Activated T-cell treated with anti-CD3 and anti-CD28 coated beads, Interleukin-2, amount 50 U/mL, for 4 hours (primary cell): ENCODE data around the gene WDR41. TPM values are rescaled to one million over a fixed set of nuclear protein-coding genes. Genes with fewer than 3 reads are reported as not detected.
A peak's percentile ranks its signal among the peaks of the same experiment; 100 is the strongest.

Experiments
- ATAC-seq, 2 donors: fragments of 200-7000 bp; cut with Tn5 transposase; one replicate each; pipeline ENCODE4 v1.10.0; 2021
- DNase-seq: peaks from one replicate; pipeline ENCODE4 v3.0.0-alpha.2; 2020
- H3K27me3 Mint-ChIP-seq: one replicate; pipeline ENCODE4 v1.8.0; 2021; ENCODE audit warnings: low read depth, mixed read lengths
- H3K36me3 Mint-ChIP-seq: one replicate; pipeline ENCODE4 v1.8.0; 2022; ENCODE audit warnings: mixed read lengths; ENCODE audit not compliant: insufficient read depth
- H3K4me1 Mint-ChIP-seq: one replicate; pipeline ENCODE4 v1.8.0; 2021; ENCODE audit warnings: low read depth, mixed read lengths
- H3K4me3 Mint-ChIP-seq: one replicate; pipeline ENCODE4 v1.8.0; 2021; ENCODE audit warnings: mild to moderate bottlenecking, moderate library complexity, mixed read lengths
- H3K9me3 Mint-ChIP-seq: one replicate; pipeline ENCODE4 v1.8.0; 2021; ENCODE audit warnings: mixed read lengths
- total RNA-seq, 3 donors: library from RNA; stranded (reverse); gene quantifications; one replicate each; pipeline ENCODE4 v1.2.1, GENCODE V29; 2021

The WDR41 gene
- total RNA-seq, 3 donors from 2014 or later = 11.5 to 17.9 (median 12.8) TPM

- ATAC-seq (no peak), DNase-seq (no peak)
- no peaks in the 10 kb centered on the region for H3K4me1 Mint-ChIP-seq
- H3K27me3 Mint-ChIP-seq = no peaks in the 10 kb centered on the region
- H3K36me3 Mint-ChIP-seq = peaks cover 18% of the 10 kb centered on the region
- H3K4me3 Mint-ChIP-seq = no peak overlapping the region
- no peaks in the 10 kb centered on the region for H3K9me3 Mint-ChIP-seq
Observed at GRCh38 chr5:77428526-77428925, 63.6 kb downstream of the WDR41 start.

- Mint-ChIP-seq H3K4me3 (no peak overlapping the region), H3K9me3 (peaks cover 3% of the 10 kb centered on the region), H3K27me3 (no peaks in the 10 kb centered on the region), H3K36me3 (peaks cover 14% of the 10 kb centered on the region), H3K4me1 (no peaks in the 10 kb centered on the region)
- ATAC-seq = no peak
- DNase-seq = no peak
Observed at GRCh38 chr5:77427998-77428397, 64.1 kb downstream of the WDR41 start.

- peaks cover 9% of the 10 kb centered on the region for H3K9me3 Mint-ChIP-seq
- DNase-seq (no peak), ATAC-seq (no peak)
- peaks cover 12% of the 10 kb centered on the region for H3K36me3 Mint-ChIP-seq
- H3K4me1 Mint-ChIP-seq = no peaks in the 10 kb centered on the region
- no peak overlapping the region for H3K4me3 Mint-ChIP-seq
- no peaks in the 10 kb centered on the region for H3K27me3 Mint-ChIP-seq
Observed at GRCh38 chr5:77426670-77427069, 65.4 kb downstream of the WDR41 start.

- DNase-seq (no peak), ATAC-seq (no peak)
- H3K9me3 Mint-ChIP-seq = peaks cover 9% of the 10 kb centered on the region
- H3K36me3 Mint-ChIP-seq = peaks cover 12% of the 10 kb centered on the region
- no peaks in the 10 kb centered on the region for H3K4me1 Mint-ChIP-seq
- H3K27me3 Mint-ChIP-seq = no peaks in the 10 kb centered on the region
- no peak overlapping the region for H3K4me3 Mint-ChIP-seq
Observed at GRCh38 chr5:77425998-77426659, 66.0 kb downstream of the WDR41 start.

- Mint-ChIP-seq H3K4me3 (no peak overlapping the region), H3K9me3 (peaks cover 9% of the 10 kb centered on the region), H3K36me3 (peaks cover 12% of the 10 kb centered on the region), H3K4me1 (no peaks in the 10 kb centered on the region), H3K27me3 (no peaks in the 10 kb centered on the region)
- no peak for DNase-seq
- no peak for ATAC-seq
Observed at GRCh38 chr5:77425420-77425819, 66.7 kb downstream of the WDR41 start.

GRCh38 chr5:77424921-77425320 is 67.2 kb downstream of the WDR41 start:
- ATAC-seq = no peak
- DNase-seq = no peak
- peaks cover 10% of the 10 kb centered on the region for H3K36me3 Mint-ChIP-seq
- no peaks in the 10 kb centered on the region for H3K4me1 Mint-ChIP-seq
- peaks cover 9% of the 10 kb centered on the region for H3K9me3 Mint-ChIP-seq
- H3K27me3 Mint-ChIP-seq = peaks cover 1% of the 10 kb centered on the region
- H3K4me3 Mint-ChIP-seq = no peak overlapping the region

GRCh38 chr5:77423022-77423750 is 68.9 kb downstream of the WDR41 start:
- H3K4me1 Mint-ChIP-seq = no peaks in the 10 kb centered on the region
- H3K9me3 Mint-ChIP-seq = peaks cover 9% of the 10 kb centered on the region
- H3K27me3 Mint-ChIP-seq = peaks cover 5% of the 10 kb centered on the region
- no peak for DNase-seq
- peaks cover 6% of the 10 kb centered on the region for H3K36me3 Mint-ChIP-seq
- no peak for ATAC-seq
- no peak overlapping the region for H3K4me3 Mint-ChIP-seq

GRCh38 chr5:77420940-77421339 is 71.2 kb downstream of the WDR41 start:
- Mint-ChIP-seq H3K4me3 (no peak overlapping the region), H3K4me1 (no peaks in the 10 kb centered on the region), H3K9me3 (peaks cover 9% of the 10 kb centered on the region), H3K36me3 (peaks cover 2% of the 10 kb centered on the region), H3K27me3 (peaks cover 15% of the 10 kb centered on the region)
- no peak for ATAC-seq
- DNase-seq = no peak

- no peaks in the 10 kb centered on the region for H3K4me1 Mint-ChIP-seq
- H3K36me3 Mint-ChIP-seq = no peaks in the 10 kb centered on the region
- ATAC-seq (no peak), DNase-seq (no peak)
- peaks cover 15% of the 10 kb centered on the region for H3K27me3 Mint-ChIP-seq
- peaks cover 9% of the 10 kb centered on the region for H3K9me3 Mint-ChIP-seq
- H3K4me3 Mint-ChIP-seq = no peak overlapping the region
Observed at GRCh38 chr5:77419644-77420582, 72.2 kb downstream of the WDR41 start.

GRCh38 chr5:77418601-77419581 is 73.2 kb downstream of the WDR41 start:
- DNase-seq = no peak
- Mint-ChIP-seq H3K4me3 (no peak overlapping the region), H3K4me1 (no peaks in the 10 kb centered on the region), H3K27me3 (peaks cover 15% of the 10 kb centered on the region), H3K36me3 (no peaks in the 10 kb centered on the region), H3K9me3 (peaks cover 9% of the 10 kb centered on the region)
- ATAC-seq = no peak

GRCh38 chr5:77418162-77418561 is 74.0 kb downstream of the WDR41 start:
- Mint-ChIP-seq H3K9me3 (peaks cover 8% of the 10 kb centered on the region), H3K27me3 (peaks cover 15% of the 10 kb centered on the region), H3K36me3 (no peaks in the 10 kb centered on the region), H3K4me1 (no peaks in the 10 kb centered on the region), H3K4me3 (no peak overlapping the region)
- ATAC-seq = no peak
- DNase-seq = no peak

GRCh38 chr5:77413049-77413448 is 79.1 kb downstream of the WDR41 start:
- no peak for DNase-seq
- no peak overlapping the region for H3K4me3 Mint-ChIP-seq
- peaks cover 8% of the 10 kb centered on the region for H3K27me3 Mint-ChIP-seq
- no peak for ATAC-seq
- H3K4me1 Mint-ChIP-seq = no peaks in the 10 kb centered on the region
- H3K9me3 Mint-ChIP-seq = no peaks in the 10 kb centered on the region
- H3K36me3 Mint-ChIP-seq = no peaks in the 10 kb centered on the region

- H3K9me3 Mint-ChIP-seq = no peaks in the 10 kb centered on the region
- no peaks in the 10 kb centered on the region for H3K4me1 Mint-ChIP-seq
- ATAC-seq = peak in 1 of 2 donors; percentile 18
- no peaks in the 10 kb centered on the region for H3K36me3 Mint-ChIP-seq
- H3K4me3 Mint-ChIP-seq = no peak overlapping the region
- H3K27me3 Mint-ChIP-seq = peaks cover 3% of the 10 kb centered on the region
- no peak for DNase-seq
Observed at GRCh38 chr5:77409870-77410621, 82.1 kb downstream of the WDR41 start.
